Nucleus accumbens (tissue), 56 donors: ENCODE data around the gene LCN6.
A peak's percentile ranks its signal among the peaks of the same experiment; 100 is the strongest.

Experiments
- DNase-seq, 56 donors: peaks; one replicate each; lab custom pipeline; 2025; lab: John Stamatoyannopoulos, UW

The LCN6 gene

GRCh38 chr9:136697146-136697820, 51.0 kb downstream of the LCN6 start:
- DNase-seq, result no peak

GRCh38 chr9:136696502-136696901, 51.8 kb downstream of the LCN6 start:
- no peak for DNase-seq

GRCh38 chr9:136695955-136696354, 52.4 kb downstream of the LCN6 start:
- DNase-seq, result no peak

GRCh38 chr9:136695435-136695895, 52.9 kb downstream of the LCN6 start:
- no peak for DNase-seq

GRCh38 chr9:136694872-136695247, 53.5 kb downstream of the LCN6 start:
- DNase-seq, result no peak

- DNase-seq, result peak in 2 of 56 donors; percentile 8 to 47
These were observed 54.0 kb downstream of the LCN6 start for GRCh38 chr9:136694163-136694871.
